GM12878 (cell line): ENCODE data around the gene PRTFDC1. TPM values are rescaled to one million over a fixed set of nuclear protein-coding genes. Genes with fewer than 3 reads are reported as not detected.

Experiments
- CBX5 ChIP-seq: sonication (generic); IDR thresholded peaks from 2 replicates; pipeline ENCODE4 v1.6.1; 2016; ENCODE audit warnings: low read depth, moderate library complexity, mild to moderate bottlenecking, inconsistent platforms
- CHD2 ChIP-seq: IDR thresholded peaks from 2 replicates; pipeline ENCODE4 v1.6.1; 2011; ENCODE audit warnings: low read depth, low read length, improper control_type of control experiment, borderline replicate concordance
- CHD4 ChIP-seq: fragments of 200-600 bp; sonication (generic); IDR thresholded peaks from 2 replicates; pipeline ENCODE4 v1.6.1; 2016; ENCODE audit warnings: mild to moderate bottlenecking
- DPF2 ChIP-seq: fragments of 450-650 bp; IDR thresholded peaks from 2 replicates; pipeline ENCODE4 v1.6.1; 2017; ENCODE audit warnings: mild to moderate bottlenecking
- GABPA ChIP-seq: IDR thresholded peaks from 2 replicates; pipeline ENCODE4 v1.6.1; 2014; ENCODE audit warnings: antibody characterized with exemption, low read depth, mild to moderate bottlenecking, inconsistent platforms
- KDM1A ChIP-seq: fragments of 200-600 bp; sonication (generic); IDR thresholded peaks from 2 replicates; pipeline ENCODE4 v1.6.1; 2016; ENCODE audit warnings: borderline replicate concordance
- NRF1 ChIP-seq: conservative IDR thresholded peaks from 2 replicates; pipeline ENCODE4 v1.6.1; 2011; ENCODE audit warnings: mild to moderate bottlenecking, low read depth, low read length, improper control_type of control experiment
- PAX8 ChIP-seq: fragments of 450-650 bp; IDR thresholded peaks from 2 replicates; pipeline ENCODE4 v1.6.1; 2017; ENCODE audit warnings: mild to moderate bottlenecking, moderate library complexity
- POLR2AphosphoS2 ChIP-seq: IDR thresholded peaks from 2 replicates; pipeline ENCODE4 v1.6.1; 2011; ENCODE audit warnings: low read depth, mild to moderate bottlenecking, low read length, improper control_type of control experiment, moderate library complexity
- POU2F2 ChIP-seq: IDR thresholded peaks from 3 replicates; pipeline ENCODE4 v1.6.1; 2011; ENCODE audit warnings: low read depth, mild to moderate bottlenecking, low read length, borderline replicate concordance
- SREBF1 ChIP-seq: IDR thresholded peaks from 2 replicates; pipeline ENCODE4 v1.6.1; 2012; ENCODE audit warnings: mild to moderate bottlenecking, low read length
- YBX1 ChIP-seq: fragments of 450-650 bp; IDR thresholded peaks from 2 replicates; pipeline ENCODE4 v1.6.1; 2016; ENCODE audit warnings: antibody characterized with exemption
- ZNF217 ChIP-seq: fragments of 450-650 bp; IDR thresholded peaks from 2 replicates; pipeline ENCODE4 v1.6.1; 2017; ENCODE audit warnings: antibody characterized with exemption, mild to moderate bottlenecking
- ZNF622 ChIP-seq: fragments of 450-650 bp; IDR thresholded peaks from 2 replicates; pipeline ENCODE4 v1.6.1; 2017; ENCODE audit warnings: mild to moderate bottlenecking, inconsistent platforms
- polyA plus RNA-seq, 11 experiments: library from polyadenylated mRNA; depleted of rRNA in 4 of 11; unstranded in 6 of 11; stranded (reverse) in 5 of 11; fragments of >200 nt; fragmentation: Nextera tagmentation in 4 of 11; fragmentation: Illumina TruSeq in 1 of 11; extraction: Ambion mirVana in 4 of 11; extraction: Trizol in 1 of 11; gene quantifications; 1 replicate in 1 of 11; 2 replicates in 10 of 11; pipeline versions ENCODE4 v1.2.1 to v1.2.3, GENCODE V29; 2011 to 2016; ENCODE audit warnings: inconsistent platforms in 2 of 11, missing spikeins in 2 of 11, low read depth in 1 of 11
- total RNA-seq, 4 experiments: library from RNA; depleted of rRNA in 3 of 4; stranded (reverse); fragments of >200 nt in 3 of 4; fragmentation: Illumina TruSeq in 1 of 4; extraction: Trizol in 1 of 4; gene quantifications; 2 replicates each; pipeline versions ENCODE4 v1.2.1 to v1.2.3, GENCODE V29; 2013 to 2021

Gene PRTFDC1
- total and polyA plus RNA-seq, 10 of the 15 experiments (the other 5 are each of a cell fraction or from before 2014, with no cell fraction given) = 5.5 to 17.3 (median 11.3) TPM

GRCh38 chr10:24872049-24872789, 80.2 kb downstream of the PRTFDC1 start (continued):
- TF ChIP-seq NRF1 (no peak), ZNF622 (no peak), CHD4 (no peak), YBX1 (no peak), SREBF1 (no peak), ZNF217 (no peak), PAX8 (no peak), CBX5 (no peak), CHD2 (no peak), POU2F2 (no peak), DPF2 (no peak), KDM1A (no peak), GABPA (no peak), POLR2AphosphoS2 (no peak)
